NCI-H128 (cell line): ENCODE data around the gene RAD51C.
"Not testable (repeated sequence)": the region's sequence is repeated elsewhere in the genome, so short reads cannot be mapped to it uniquely, and the experiment has no call there.

Experiments used
- DNase-seq: peaks from one replicate; lab custom pipeline; 2025; ENCODE audit not compliant: unreplicated experiment; lab: John Stamatoyannopoulos, UW

RAD51C gene

DNA sequence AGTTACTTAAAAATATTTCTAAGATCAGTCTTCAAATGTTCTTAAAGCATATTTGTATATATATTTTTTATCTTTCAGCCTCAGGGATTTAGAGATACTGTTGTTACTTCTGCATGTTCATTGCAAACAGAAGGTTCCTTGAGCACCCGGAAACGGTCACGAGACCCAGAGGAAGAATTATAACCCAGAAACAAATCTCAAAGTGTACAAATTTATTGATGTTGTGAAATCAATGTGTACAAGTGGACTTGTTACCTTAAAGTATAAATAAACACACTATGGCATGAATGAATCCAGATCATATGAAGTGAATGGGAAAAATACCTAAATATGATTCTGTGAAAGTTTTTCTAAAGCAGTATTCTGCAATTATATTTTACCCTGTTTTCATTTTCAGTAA, 41.6 kb downstream of the RAD51C start:
- DNase-seq = no peak

DNA sequence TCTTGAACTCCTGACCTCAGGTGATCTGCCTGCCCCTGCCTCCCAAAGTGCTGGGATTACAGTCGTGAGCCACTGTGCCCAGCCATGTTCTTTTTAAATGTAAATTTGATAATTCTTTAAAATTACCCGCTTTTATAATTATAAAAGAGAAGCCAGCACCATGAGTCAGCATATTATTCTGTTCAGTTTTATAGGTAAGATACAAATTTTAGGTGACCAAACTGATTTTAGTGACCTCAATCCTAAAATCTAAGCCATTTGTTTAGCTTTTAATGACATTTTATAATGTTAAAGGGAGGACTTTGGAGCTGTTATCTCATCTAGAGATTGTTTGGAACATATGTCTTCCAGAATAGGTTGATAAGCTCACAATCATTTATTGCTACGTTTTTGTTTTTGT, 42.4 kb downstream of the RAD51C start:
- no peak for DNase-seq

DNA sequence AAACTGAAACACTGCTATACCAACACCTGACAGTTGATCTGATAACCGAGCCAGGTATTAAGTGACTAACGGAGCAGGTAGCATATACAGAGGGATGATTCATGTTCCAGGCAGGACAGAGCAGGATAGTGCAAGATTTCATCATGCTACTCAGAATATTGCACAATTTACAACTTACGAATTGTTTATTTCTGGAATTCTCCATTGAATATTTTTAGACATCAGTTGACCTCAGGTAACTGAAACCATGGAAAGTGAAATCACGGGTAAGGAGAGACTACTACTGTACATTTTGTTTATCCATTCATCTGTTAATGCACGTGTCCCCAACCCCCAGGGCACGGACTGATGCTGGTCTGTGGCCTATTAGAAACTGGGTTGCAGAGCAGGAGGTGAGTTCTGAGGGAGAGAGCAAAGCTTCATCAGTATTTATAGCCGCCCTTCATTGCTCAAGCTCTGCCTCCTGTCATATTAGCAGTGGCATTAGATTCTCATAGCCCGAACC, 48.8 kb downstream of the RAD51C start:
- DNase-seq = no peak

DNA sequence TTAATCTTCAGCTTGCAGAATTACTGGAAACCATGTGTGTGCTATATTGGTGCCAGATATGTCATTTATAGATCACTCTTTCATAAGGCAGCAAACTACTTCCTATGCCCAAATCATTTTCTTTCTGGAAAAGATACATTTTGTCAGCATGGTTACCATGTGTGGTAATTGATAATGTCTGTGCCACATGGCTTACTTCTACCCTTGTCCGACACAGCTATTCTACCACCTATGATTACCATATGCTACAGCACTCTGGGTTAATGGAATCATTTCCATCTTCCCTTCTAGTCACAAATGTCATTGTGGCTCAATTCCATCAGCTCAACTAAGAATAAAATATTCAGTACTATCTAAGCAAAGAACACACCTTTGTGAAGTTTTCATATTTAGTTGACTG, 55.3 kb downstream of the RAD51C start:
- no peak for DNase-seq

- DNase-seq = not testable (repeated sequence)
Measured at GRCh38 chr17:58749627-58750026, 57.2 kb downstream of the RAD51C start.

- DNase-seq = no peak
Measured at GRCh38 chr17:58753026-58753425, 60.6 kb downstream of the RAD51C start.

DNA sequence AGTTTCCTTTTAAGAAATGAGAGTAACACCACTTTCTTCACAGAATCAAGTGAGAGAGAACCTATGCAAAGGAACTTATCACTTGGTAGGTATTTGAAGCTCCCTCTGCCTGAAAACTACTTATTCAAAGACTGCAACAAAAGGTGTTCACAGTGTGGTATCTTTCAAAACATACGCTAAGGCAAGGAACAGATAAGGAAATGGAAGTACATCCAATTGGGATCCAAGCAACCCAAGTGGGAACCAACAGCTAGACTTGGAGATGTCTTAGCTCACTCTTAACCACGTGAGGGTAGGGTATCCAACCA, 62.8 kb downstream of the RAD51C start:
- DNase-seq = no peak

- peak; percentile 85 for DNase-seq
Measured at GRCh38 chr17:58755577-58756245, 63.3 kb downstream of the RAD51C start, which contains the start of gene PPM1E. TSS of gene PPM1E (plus strand) at chr17:58755854.

GRCh38 chr17:58756246-58757161, 64.1 kb downstream of the RAD51C start:
- no peak for DNase-seq

DNA sequence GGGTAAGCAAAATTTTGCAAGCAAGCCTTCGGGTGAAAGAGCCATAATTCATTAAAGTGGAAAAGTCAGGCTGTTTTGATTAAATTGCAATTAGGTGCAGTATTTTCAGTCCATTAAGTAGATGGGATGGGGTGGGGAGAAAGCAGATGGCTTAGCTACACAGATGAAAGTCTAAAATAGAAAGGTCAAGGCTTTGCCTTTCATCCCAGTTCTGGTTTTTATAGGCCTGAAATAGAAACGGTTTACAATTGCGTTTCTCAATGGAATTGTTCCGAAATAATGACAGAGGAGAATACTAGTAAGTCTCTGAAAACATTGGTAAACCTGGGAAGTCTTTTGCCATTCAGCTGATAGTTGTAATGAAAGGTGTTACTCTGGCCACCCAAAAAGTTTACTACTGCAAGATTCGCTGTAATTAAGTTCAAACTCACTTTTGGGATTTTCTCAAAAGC, 64.8 kb downstream of the RAD51C start:
- DNase-seq = no peak

GRCh38 chr17:58758890-58759289, 66.5 kb downstream of the RAD51C start:
- DNase-seq = no peak

GRCh38 chr17:58759522-58759921, 67.1 kb downstream of the RAD51C start:
- DNase-seq = no peak

DNA sequence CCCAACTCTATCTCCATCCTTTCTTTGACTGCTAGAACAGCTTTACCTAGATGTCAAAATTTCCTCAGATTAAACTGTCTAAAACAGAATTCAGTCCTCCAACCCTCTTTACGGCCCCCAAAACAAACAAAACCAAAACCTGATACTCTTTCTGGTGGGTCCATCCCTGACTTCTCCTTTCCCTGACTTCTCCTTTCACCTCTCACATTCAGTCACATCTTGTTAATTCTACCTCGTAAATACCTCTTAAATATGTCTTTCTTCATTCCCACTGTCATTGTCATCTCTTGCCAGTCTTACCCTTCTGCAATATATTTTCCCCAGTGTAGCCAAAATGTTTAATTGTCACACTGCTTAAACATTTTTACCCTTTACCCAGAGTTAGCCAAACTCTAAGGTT, 67.8 kb downstream of the RAD51C start:
- no peak for DNase-seq

DNA sequence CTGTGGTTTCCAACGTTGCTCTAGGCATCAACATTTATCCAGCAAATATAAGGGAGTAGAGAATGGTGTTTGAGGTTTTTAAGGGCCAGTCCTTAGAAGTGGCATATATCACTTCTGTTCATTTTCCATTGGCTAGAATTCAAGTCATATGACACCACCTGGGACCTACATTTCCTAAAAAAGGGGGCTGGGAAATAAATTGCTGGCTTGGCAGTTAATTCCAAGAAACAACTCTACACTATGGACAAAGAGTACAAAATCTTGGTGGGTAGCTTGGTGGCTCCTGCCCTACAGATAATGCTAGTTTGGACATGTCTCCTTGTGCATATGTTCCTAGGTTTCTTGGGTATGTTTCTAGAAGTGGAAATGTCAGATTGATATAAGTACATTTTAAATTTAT, 70.9 kb downstream of the RAD51C start:
- DNase-seq = no peak

DNA sequence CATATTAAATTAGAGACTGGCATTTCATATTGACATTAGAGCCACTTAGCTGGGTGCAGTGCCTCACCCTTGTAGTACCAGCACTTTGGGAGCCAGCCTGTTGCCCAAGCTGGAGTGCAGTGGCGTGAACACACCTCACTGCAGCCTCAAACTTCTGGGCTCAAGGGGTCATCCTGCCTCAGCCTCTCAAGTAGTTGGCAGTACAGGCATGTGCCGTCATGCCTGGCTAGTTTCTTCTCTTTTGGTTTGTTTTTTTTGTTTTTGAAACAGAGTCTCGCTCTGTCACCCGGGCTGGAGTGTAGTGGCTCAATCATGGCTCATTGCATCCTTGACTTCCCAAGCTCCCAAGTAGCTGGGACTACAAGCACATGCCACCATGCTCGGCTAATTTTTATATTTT, 72.0 kb downstream of the RAD51C start:
- DNase-seq = no peak

GRCh38 chr17:58778482-58778881, 86.1 kb downstream of the RAD51C start:
- not testable (repeated sequence) for DNase-seq

GRCh38 chr17:58779446-58779845, 87.0 kb downstream of the RAD51C start:
- no peak for DNase-seq

- peak; percentile 25 for DNase-seq
Measured at GRCh38 chr17:58783380-58783779, 91.0 kb downstream of the RAD51C start.

GRCh38 chr17:58785097-58785496, 92.7 kb downstream of the RAD51C start:
- DNase-seq = no peak
